NCI-H69 (cell line): Measurements from ENCODE around the gene GABRR3.
A peak's percentile ranks its signal among the peaks of the same experiment; 100 is the strongest.

Experiments
- DNase-seq: peaks from one replicate; lab custom pipeline; 2025; lab: John Stamatoyannopoulos, UW

The GABRR3 gene

DNA sequence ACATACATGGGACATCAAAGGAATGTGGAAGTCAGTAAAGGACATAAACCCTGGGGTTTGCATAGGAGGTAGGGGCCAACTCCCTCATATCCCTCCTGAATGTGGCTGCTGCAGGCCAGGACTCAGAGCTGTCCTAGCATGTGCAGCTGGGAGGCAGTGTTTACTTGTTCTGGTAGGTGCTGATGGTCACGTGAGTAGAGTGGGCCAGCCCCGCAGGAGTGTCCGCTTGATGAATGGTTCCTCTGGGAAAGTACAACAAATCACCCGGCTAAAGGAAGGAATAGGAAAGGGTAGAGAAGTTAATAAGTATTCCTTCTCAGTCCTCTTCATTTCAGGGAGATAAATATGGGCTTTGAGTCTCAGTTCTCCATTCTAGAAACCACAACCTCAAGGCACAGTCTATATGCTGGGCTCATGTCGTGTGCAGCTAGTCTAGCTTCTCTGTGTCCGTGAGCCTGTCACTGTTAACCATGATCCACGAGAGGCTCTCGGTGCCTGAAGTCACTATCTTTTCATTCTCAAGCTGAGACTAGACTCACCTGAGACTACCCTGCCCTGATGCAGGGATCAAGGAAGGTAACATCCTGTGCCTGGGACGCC is 80.8 kb downstream of the GABRR3 start:
- no peak for DNase-seq

DNA sequence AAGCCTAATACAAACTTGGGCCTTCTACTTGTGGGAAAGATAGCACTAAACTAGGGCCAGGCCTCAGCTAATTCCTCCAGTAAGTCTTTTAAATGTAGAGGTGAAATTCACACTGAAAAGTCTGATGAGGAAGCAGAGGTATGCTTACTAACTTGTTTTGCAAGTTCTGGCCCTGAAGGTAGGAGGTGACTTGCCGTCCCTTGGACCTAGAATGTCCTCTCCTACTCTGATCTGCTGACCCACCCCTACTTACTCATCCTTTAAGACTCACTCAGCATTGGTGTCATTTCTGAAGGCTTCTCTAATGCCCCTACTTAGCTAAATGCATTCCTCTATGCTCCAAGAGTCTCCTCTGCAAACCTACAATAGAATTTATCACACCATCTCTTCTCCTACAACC is 82.2 kb downstream of the GABRR3 start:
- DNase-seq, result no peak

DNA sequence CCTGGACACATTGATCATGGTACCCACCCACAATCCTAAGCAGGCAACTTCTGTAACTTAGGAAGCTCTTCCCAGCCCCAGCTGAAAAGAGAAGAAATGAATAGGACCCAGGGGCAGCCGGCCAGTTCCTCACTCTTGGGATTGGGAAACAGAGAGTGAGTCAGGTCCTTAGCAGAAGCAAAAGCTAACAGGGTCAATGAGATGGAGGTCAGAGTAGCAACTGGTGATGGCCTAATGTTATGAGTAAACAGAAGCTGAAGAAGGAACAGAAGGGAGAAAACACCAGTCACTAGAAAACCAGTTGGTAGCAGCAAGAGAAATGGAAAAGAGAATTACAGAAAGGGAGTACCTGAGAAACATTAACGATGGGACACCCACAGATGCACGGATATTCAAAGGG is 82.8 kb downstream of the GABRR3 start:
- DNase-seq, result no peak

DNA sequence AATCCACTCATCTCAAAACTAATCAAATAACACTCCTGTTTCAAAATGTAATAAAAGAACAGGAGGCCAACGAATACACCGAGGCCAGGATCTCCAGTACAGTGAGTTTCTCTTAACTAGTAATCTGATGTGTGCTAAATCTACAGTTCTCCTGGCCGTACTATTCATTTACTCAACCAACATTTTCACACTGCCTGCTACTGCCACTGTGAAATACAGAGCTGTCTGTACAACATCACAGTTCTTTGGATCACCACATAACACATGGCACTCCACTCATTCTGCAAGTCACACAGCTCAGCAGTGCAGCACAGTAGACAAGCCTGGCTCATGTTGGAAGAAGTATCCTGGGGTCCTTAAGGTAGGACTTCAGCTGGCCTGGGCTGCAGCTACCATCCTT is 84.8 kb downstream of the GABRR3 start:
- no peak for DNase-seq

DNA sequence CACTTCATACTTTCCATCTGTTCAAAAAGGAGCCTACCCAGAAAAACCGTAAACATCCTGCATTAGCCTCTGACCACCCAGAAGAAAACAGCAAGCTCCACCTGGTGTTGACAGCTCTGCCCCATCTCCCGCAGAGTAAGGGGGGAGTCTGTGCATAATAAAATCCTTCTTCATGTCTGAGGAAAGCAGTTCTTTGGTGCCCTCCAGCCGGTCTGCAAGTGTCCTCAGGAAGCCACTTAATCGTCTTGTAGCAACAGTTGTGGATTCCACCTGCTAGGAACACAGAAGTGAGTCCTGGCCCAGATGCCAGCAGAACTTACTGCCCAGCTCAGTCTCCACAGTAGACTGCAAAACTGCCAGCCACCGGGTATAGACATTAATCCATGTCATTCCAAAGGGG is 85.4 kb downstream of the GABRR3 start:
- no peak for DNase-seq

DNA sequence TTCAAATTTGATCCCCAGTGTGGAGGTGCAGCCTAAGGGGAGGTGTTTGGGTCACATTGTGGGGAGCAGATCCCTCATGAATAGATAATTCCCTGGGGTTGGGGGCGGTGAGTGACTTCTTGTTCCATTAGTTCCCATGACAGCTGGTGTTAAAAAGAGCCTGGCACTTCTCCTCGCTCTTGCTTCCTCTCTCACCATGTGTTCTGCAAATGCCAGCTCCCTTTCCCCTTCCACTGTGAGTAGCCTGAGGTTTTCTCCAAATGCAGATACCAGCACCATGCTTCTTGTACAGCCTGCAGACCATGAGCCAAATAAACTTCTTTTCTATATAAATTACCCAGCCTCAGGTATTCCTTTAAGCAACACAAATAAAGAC is 86.0 kb downstream of the GABRR3 start:
- DNase-seq, result peak; percentile 1

DNA sequence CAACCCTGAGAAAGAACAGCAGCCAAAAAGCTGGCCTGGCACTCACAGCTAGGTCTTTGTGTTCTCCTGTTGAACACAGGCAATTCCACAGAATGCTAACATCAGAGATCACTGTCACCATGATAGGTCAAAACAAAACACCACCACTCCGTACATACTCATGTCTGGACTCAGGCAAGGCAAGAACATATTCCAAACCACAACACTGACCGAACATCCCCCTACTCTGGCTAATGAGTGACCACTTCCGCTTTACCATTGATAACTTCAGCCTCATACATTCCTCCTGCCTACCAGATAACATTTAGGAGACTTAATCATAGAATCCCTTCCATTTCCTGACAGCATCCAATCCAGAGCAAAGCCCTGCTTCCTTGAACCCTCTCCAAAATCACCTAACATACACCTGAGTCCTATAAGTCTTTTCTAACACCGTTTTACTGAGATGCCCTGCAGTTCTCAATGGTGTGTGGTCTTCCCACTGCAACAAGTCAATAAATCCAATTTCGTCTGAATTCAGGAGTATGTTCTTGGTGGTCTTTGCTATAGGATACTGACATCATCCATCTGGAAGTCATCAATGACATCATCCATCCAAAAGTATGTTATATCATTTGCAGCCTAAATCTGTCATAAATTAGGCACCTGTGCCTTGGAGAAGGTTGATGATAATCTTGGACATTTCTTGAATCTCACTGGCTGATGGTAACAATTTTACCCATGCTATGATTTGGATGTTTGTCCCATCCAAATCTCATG is 86.6 kb downstream of the GABRR3 start:
- no peak for DNase-seq

DNA sequence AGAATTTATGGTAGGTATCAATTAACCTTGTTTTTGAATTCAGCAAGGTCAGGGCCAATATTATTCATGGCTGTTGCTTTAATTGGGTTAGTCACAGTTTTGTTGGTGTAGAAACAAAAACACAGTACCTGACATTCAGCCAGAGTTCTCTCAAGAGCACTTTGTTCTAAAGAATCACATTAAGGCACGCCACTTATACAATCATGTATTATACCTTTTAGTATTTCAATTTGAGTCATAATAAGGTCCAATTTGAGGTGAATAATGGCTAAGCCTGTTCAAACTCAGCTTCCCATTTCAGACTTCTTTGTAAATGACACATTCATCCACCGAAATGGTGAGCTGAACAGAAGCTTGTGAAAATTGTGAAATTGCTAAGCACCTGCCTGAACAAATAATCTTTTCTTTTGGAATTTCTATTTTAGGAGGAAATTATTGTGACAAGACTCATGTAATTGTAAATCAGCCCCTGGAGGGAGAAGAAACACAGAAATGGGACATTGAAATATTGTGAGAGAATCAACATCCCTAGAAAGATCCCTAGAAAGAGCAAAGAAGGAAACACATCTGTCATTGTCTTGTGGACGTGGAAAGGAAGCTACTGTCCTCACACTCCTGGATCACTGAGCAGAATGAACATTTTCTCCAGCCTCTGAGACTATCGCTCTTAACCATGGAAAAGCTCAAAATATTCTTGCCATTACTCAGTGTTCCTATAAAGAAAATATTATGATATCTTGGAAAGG is 92.1 kb downstream of the GABRR3 start:
- peak; percentile 94 for DNase-seq

DNA sequence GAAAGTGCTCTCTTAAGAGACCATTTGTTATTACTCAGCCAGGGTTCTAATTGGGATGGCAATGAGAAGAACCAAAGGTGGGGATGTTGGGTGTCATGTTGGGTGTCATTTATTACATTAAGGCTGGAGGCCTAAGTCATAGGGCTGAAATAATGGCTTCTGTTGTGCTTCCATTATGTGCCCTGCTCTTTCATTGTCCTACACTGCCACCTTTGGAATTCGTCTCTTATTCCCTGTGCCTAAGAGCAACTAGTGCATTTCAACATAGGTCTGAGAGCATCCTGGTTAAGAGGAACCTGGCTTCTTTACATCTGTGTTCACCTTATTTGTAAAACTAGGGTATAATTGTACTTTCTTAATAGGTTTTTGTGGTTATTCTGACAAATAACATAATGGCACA is 95.1 kb downstream of the GABRR3 start:
- peak; percentile 91 for DNase-seq

DNA sequence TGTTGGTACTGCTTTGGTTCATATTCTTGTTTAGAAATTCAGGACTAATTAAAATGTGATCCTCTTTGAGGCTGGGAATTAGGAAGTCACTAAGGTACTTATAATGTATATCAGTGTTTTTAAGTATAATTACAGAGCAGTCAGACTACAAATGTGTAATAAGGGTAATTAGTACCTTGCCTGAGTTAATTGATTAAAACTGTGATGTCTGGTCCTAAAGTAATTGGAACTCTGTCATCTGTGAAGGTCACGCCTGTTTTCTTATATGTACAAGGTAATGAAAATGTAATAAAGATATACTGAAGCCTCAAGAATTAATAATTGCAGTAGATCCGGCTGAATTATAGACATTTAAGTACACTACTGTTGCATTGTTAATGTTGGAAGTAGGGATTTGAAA is 95.7 kb downstream of the GABRR3 start:
- DNase-seq, result peak; percentile 84

DNA sequence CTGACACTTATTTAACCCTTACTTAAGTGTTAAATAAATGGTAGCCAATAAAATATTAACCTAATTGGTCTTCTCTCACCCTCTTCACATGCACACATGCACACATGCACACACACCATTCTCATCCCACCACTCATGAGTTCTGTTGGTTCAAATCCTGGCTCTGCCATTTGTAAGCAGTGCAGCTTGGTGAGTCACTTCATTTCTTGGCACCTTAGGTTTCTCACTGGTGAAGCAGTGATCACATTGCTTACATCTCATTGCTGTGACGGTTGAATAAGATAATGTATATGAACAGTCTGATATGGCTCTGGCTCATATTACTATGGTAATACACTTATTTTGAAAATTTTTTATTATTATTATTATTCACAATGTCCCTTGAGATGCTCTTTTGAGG is 96.7 kb downstream of the GABRR3 start:
- DNase-seq, result peak; percentile 36

DNA sequence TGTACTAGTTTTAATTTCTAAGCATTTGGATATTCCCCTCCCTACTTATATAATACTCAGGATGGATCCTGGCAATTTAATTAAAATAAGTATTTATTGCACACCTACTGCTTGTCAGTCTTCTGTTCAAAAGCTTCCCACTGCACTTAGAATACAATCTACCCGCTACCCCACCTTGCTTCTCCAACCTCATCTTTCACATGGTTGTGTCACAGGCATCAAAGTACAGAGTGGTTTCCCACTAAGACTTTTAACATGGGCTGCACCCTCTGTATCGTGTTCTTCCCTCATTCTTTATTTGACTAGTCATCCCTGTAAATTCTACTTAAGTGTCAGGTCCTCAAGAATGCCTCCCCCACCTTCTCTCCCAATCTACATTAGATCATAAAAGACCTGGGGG is 97.9 kb downstream of the GABRR3 start:
- no peak for DNase-seq

DNA sequence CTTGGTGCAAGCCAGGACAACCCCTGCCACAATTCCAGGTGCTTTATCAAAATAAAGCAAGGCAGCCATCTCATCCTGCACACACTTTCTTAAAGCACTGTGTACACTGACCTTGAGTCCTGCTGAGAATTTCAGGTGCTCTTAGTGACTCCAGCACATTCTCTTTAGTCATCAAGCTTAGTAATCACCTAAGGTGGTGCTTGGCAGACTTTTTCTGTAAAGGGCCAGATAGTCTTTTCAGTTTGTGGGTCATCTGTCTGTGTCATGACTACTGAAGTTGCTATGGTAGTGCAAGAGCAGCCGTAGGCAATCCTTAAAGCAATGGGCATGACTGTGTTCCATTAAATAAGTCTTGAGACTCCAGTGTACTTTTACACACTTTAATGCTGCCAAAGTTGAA is 99.3 kb downstream of the GABRR3 start:
- no peak for DNase-seq
